Measurements from ENCODE around the gene CXorf38.

- TF ChIP-seq CTCF (conservative IDR thresholded peaks at IDR 0.05; ENCODE audit: low read depth, low read length) (no peak), EZH2 (IDR thresholded peaks at IDR 0.05; ENCODE audit: low read length, unreplicated experiment) (no peak), EZH2phosphoT487 (IDR thresholded peaks at IDR 0.05; ENCODE audit: borderline replicate concordance, low read length) (no peak)
Measured at GRCh38 chrX:40644176-40644575, 3.2 kb downstream of the CXorf38 start.

Measured in PC-3 (cell line).